Ishikawa (cell line): ENCODE measurements around the gene RPL18A.

Experiments used
- CEBPB ChIP-seq: IDR thresholded peaks from 2 replicates; pipeline ENCODE4 v1.6.1; 2012
- CREB1 ChIP-seq: IDR thresholded peaks from 2 replicates; pipeline ENCODE4 v1.6.1; 2012; ENCODE audit warnings: low read depth
- EGR1 ChIP-seq: IDR thresholded peaks from 2 replicates; pipeline ENCODE4 v1.6.1; 2012
- EP300 ChIP-seq: IDR thresholded peaks from 2 replicates; pipeline ENCODE4 v1.6.1; 2012; ENCODE audit warnings: borderline replicate concordance
- FOXM1 ChIP-seq: IDR thresholded peaks from 2 replicates; pipeline ENCODE4 v1.6.1; 2012; ENCODE audit warnings: low read depth, borderline replicate concordance
- MAX ChIP-seq: IDR thresholded peaks from 2 replicates; pipeline ENCODE4 v1.6.1; 2012
- NFIC ChIP-seq: IDR thresholded peaks from 2 replicates; pipeline ENCODE4 v1.6.1; 2012
- RAD21 ChIP-seq: IDR thresholded peaks from 2 replicates; pipeline ENCODE4 v1.6.1; 2012; ENCODE audit warnings: low read depth
- REST ChIP-seq: IDR thresholded peaks from 2 replicates; pipeline ENCODE4 v1.6.1; 2012; ENCODE audit warnings: low read depth, mild to moderate bottlenecking
- TAF1 ChIP-seq: IDR thresholded peaks from 2 replicates; pipeline ENCODE4 v1.6.1; 2012; ENCODE audit warnings: low read depth, mild to moderate bottlenecking
- TCF12 ChIP-seq: IDR thresholded peaks from 2 replicates; pipeline ENCODE4 v1.6.1; 2012; ENCODE audit warnings: low read depth
- TEAD4 ChIP-seq: IDR thresholded peaks from 2 replicates; pipeline ENCODE4 v1.6.1; 2012
- USF1 ChIP-seq: IDR thresholded peaks from 2 replicates; pipeline ENCODE4 v1.6.1; 2012
- YY1 ChIP-seq: IDR thresholded peaks from 2 replicates; pipeline ENCODE4 v1.6.1; 2012; ENCODE audit warnings: low read depth
- ZBTB7A ChIP-seq: IDR thresholded peaks from 2 replicates; pipeline ENCODE4 v1.6.1; 2012; ENCODE audit warnings: low read depth

Gene RPL18A

GRCh38 chr19:17888260-17888659 is 28.6 kb downstream of the RPL18A start:
- TF ChIP-seq RAD21 (no peak), REST (no peak), ZBTB7A (no peak), FOXM1 (no peak), MAX (no peak), NFIC (no peak)

- TF ChIP-seq EGR1 = no peak
- peak; percentile 97 for TF ChIP-seq REST
- no peak for TF ChIP-seq USF1
- no peak for TF ChIP-seq RAD21
- TF ChIP-seq FOXM1 = no peak
- TF ChIP-seq YY1 = 0 out of 2 replicates have a peak, but pooled peaks have one; percentile 12
- no peak for TF ChIP-seq CEBPB
- TF ChIP-seq TEAD4 = 0 out of 2 replicates have a peak, but pooled peaks have one; percentile 41
- no peak for TF ChIP-seq EP300
- TF ChIP-seq MAX = no peak
- no peak for TF ChIP-seq TCF12
- no peak for TF ChIP-seq NFIC
- no peak for TF ChIP-seq TAF1
- TF ChIP-seq CREB1 = no peak
- no peak for TF ChIP-seq ZBTB7A
These were observed 30.0 kb downstream of the RPL18A start for GRCh38 chr19:17889609-17890214.

GRCh38 chr19:17893766-17894165 is 34.1 kb downstream of the RPL18A start:
- TF ChIP-seq EP300 (no peak), RAD21 (no peak), USF1 (no peak), TCF12 (no peak), YY1 (no peak), CEBPB (no peak), TEAD4 (no peak), MAX (no peak), FOXM1 (no peak), REST (no peak), CREB1 (no peak), NFIC (no peak)

GRCh38 chr19:17902701-17903100 is 43.0 kb downstream of the RPL18A start:
- TF ChIP-seq YY1 (no peak), RAD21 (no peak)

GRCh38 chr19:17908244-17908643 is 48.5 kb downstream of the RPL18A start:
- TF ChIP-seq ZBTB7A (no peak), EP300 (no peak), NFIC (no peak), TAF1 (no peak), USF1 (no peak), FOXM1 (no peak), CREB1 (no peak), TCF12 (no peak), EGR1 (no peak), YY1 (no peak)
